Measurements from ENCODE around the gene WNT9A.

WNT9A gene

GRCh38 chr1:227899141-227899819 is 48.5 kb downstream of the WNT9A start:
- in situ Hi-C loops (cut with HindIII; ENCODE audit: low sequenced_read_pairs) = no loop called here

GRCh38 chr1:227898502-227899140 is 49.1 kb downstream of the WNT9A start:
- in situ Hi-C loops (cut with HindIII; ENCODE audit: low sequenced_read_pairs) = no loop called here

GRCh38 chr1:227897704-227898438 is 49.9 kb downstream of the WNT9A start:
- in situ Hi-C loops (cut with HindIII; ENCODE audit: low sequenced_read_pairs) = no loop called here

- in situ Hi-C loops (cut with HindIII; ENCODE audit: low sequenced_read_pairs) = no loop called here
These were observed 50.7 kb downstream of the WNT9A start for GRCh38 chr1:227896710-227897655.

- in situ Hi-C loops (cut with HindIII; ENCODE audit: low sequenced_read_pairs) = no loop called here
These were observed 51.7 kb downstream of the WNT9A start for GRCh38 chr1:227895828-227896685.

GRCh38 chr1:227894831-227895451 is 52.8 kb downstream of the WNT9A start:
- in situ Hi-C loops (cut with HindIII; ENCODE audit: low sequenced_read_pairs) = no loop called here

GRCh38 chr1:227893949-227894721 is 53.6 kb downstream of the WNT9A start:
- in situ Hi-C loops (cut with HindIII; ENCODE audit: low sequenced_read_pairs) = no loop called here

- in situ Hi-C loops (cut with HindIII; ENCODE audit: low sequenced_read_pairs) = no loop called here
These were observed 54.3 kb downstream of the WNT9A start for GRCh38 chr1:227893300-227893948.

- in situ Hi-C loops (cut with HindIII; ENCODE audit: low sequenced_read_pairs) = no loop called here
These were observed 55.0 kb downstream of the WNT9A start for GRCh38 chr1:227892489-227893299.

- in situ Hi-C loops (cut with HindIII; ENCODE audit: low sequenced_read_pairs) = no loop called here
These were observed 55.7 kb downstream of the WNT9A start for GRCh38 chr1:227891955-227892488.

GRCh38 chr1:227891223-227891954 is 56.3 kb downstream of the WNT9A start:
- in situ Hi-C loops (cut with HindIII; ENCODE audit: low sequenced_read_pairs) = no loop called here

GRCh38 chr1:227890451-227891222 is 57.1 kb downstream of the WNT9A start:
- in situ Hi-C loops (cut with HindIII; ENCODE audit: low sequenced_read_pairs) = no loop called here

- in situ Hi-C loops (cut with HindIII; ENCODE audit: low sequenced_read_pairs) = no loop called here
These were observed 57.8 kb downstream of the WNT9A start for GRCh38 chr1:227889863-227890405.

- in situ Hi-C loops (cut with HindIII; ENCODE audit: low sequenced_read_pairs) = no loop called here
These were observed 58.5 kb downstream of the WNT9A start for GRCh38 chr1:227889047-227889862.

All from endothelial cell of hepatic sinusoid (primary cell).